NCI-H2196 treated with DMSO at 0.1 percent for 48 hours (cell line): ENCODE data around the gene SLC39A11.

ENCODE experiments used
- DNase-seq: peaks from one replicate; lab custom pipeline; 2025; ENCODE audit not compliant: unreplicated experiment; lab: John Stamatoyannopoulos, UW

The SLC39A11 gene

DNA sequence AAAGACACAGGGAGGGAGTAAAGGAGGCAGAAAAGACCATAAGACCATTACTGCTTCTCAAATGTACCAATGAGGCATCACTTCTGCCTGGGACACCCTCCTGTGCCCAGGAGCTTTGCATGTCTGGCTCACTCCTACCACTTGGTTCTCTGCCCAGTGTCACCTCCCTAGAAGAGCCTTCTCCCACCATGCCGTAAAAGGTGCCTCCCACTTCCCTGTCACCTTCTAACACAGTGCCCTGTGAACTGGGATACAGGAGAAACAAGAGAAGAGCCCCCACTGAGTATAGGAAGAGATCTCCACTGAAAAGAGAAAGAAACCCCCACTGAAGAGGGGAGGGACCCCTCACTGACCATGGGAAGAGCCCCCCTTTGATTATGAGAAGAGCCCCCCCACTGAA is 486.9 kb downstream of the SLC39A11 start:
- DNase-seq = no peak

DNA sequence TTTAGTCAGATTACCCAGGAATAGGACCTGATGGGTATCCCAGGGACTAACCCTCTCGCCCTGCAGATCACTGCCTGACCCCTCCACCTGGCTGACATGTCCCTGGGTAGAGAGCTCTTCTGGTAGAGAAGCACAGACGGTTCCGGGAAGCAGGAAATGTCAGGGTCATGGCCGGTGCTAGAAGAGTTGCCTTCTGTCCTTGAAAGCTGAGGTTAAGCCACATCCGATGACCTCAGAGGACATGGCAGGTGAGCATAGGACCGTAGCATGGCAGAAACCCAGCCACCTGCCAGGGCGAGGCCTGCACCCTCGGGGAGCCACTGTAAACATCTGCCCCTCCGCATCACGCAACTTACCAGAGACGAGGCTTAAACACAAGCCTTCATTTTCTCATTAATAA is 488.0 kb downstream of the SLC39A11 start:
- no peak for DNase-seq

DNA sequence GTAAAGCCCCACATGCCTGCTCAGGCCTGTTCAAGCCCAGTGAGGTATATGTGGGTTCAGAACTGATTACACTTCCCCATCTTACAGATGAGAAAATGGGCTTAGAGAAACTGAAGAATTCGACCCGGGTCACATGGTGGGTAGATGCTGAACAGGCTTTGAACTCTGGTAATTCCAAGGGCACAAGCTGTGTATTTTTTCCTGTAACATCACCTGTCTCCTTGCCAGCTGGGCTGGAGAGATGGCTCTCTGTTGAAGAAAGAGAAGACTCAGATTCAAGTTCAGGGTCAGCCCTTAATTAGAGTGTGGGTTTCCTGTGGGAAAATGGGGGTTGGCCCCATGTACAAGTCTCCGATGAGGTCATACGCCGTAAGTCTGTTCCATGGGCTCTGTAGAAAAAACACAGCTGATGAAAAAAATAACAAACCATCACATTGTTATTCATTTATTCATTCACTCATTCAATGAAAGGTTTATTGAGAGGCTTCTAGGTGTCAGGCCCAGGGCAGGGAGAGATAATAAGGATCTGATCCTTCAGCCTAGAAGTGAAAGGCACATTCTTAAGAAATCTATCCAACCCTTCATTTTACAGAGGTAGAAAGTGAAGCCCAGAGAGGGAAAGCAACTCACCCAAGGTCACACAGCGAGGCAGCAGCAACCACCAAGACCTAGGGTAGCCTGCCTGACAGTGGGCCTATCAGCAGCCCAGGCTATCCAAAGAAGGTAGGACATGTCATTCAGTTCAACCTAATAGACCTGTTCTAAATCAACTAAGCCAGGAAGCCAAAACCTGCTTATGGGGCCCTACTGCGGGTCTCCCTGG is 488.9 kb downstream of the SLC39A11 start:
- DNase-seq = no peak

DNA sequence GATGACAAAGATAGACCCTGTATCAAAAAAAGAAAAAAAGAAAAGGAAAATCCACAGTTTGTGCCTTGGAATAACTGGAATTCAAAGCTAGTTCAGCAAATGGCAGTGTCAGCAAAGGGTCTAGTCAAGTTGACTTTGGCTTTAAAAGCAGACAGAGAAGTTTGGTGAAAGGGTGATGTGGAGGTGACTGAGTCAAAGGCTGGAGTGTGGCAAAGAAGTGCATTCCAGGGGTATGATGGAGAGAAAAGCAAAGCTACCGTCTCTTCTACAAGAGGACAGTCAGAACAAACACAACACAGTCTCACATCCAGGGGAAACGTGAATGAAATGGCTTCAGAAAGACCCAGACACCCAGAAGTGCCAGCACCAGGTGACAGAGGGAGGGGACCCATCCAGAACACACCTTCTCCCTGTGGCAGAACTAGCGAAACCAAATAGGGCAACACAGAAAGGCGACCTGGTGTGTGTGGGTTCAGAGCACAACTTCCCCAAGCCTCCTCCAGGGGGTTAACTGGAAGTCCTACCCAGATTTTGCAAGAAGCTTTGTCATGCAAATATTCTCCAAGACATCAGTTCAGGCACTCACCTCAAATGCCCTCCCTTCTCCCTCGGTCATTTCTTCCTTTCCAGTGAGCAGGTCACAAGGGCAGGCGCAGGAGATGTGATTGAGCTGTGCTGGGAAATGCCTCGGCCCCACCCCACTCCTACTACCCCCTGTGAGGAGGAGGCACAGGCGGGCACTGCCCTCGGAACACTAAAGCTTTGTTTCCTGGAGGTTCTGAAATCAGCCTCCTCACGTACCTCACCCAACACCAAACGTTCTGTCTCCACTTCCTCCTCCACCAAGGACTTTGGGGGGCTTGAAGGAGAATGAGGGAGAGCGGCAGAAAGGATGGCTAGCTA is 489.7 kb downstream of the SLC39A11 start:
- DNase-seq = no peak

DNA sequence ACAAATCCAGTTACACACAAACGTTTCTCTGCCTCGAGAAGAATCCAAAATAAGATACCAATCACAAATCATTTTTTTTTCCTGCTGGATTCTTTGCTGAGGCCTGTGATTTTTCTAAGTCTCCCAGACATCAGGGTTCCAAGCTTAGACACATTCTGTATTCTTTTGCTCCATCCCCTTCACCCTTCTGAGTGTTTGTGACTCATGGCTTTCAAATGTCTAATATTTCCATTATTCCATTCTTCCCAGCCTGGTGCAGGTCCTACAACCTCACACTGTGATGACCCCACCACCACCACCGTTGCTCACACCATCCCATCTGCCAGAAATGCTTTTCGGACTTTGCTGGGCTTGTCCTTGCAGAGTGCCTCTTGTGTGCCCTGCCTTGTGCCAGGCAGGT is 491.6 kb downstream of the SLC39A11 start:
- no peak for DNase-seq

DNA sequence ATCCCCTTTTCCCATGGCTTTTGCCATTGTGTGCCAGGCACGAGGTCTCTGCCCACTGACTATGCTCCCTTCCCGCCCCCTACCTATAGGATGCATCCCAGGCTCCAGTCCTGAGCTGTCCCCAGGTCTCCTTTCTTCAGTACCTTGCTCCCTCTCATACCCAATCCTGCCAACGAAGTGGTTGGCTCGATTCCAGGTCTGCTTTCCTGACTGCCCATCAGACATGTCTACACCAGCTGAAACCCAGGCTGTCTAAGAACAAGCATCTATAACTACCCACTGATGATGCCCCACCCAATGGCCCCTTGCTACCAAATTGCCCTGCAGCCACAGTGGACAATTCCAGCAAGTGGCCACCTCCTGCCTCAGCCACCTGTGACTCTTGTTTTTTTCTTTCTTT is 492.6 kb downstream of the SLC39A11 start:
- no peak for DNase-seq

DNA sequence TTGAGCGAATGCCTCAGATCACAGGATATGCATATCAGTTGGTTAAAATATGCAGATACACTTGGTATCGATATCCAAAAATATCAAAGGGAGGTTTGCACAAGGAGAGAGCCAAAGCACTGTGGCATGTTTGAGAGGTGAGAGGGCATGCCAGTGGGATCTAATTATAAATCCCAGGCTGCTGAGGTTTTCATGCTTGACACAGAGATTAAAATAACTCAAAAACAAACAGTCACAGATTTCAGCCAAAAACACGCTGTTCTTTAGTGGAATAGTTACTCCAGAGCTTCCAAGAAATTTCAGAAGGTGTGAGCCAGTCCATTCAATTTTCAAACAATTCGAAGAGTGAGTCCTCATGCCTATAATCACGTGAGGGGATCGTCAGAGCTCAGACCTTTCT is 493.8 kb downstream of the SLC39A11 start:
- DNase-seq = no peak

DNA sequence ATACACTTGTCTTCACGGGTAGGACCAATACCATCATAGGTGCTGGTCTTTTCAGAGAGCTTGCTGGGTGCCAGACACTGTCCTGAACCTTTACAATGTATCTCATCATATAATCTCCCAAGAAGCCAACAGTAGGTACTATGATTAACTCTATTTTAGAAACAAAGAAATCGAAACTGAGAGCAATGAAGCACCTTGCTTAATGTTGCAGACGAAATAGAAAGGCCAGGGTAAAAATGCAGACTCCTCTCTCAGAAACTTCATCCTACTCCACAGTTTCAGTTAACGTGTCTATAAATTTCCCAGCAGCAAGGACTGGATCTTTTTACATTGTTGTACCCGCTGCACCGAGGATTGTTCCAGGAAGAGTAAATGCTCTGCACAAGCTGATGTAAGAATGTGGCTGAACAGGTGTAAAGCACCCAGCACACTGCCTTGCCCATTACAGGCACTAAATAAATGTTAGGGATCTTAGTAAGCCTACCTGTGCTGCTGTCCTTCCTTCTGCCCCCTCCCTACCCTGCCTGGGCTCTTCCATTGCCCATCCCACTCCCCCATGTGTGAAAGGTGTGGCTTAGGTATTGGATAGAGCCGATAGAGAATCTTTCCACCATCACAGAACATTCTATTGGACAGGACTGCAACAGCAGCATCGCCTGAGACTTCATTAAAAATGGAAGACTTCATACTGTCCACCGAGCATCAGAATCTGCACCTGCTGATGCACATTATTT is 495.0 kb downstream of the SLC39A11 start:
- no peak for DNase-seq
